ENCODE data around the gene UGT2B7. TPM values are rescaled to one million over a fixed set of nuclear protein-coding genes. Genes with fewer than 3 reads are reported as not detected.

The UGT2B7 gene
- total RNA-seq, 2 donors from 2014 or later = 3.0 to 8.4 TPM

- H3K27ac ChIP-seq = no peak overlapping the region
- no peak overlapping the region for H3K4me3 ChIP-seq
- H3K9me3 ChIP-seq = no peaks in the 10 kb centered on the region
- no peak overlapping the region for H3K9ac ChIP-seq (ENCODE audit: low read depth in 2 of 2, low read length in 2 of 2)
- H3K4me1 ChIP-seq = no peaks in the 10 kb centered on the region
- H3K36me3 ChIP-seq = no peaks in the 10 kb centered on the region
- no peaks in the 10 kb centered on the region for H3K27me3 ChIP-seq
- DNase-seq = no peak
- intact Hi-C loops (cut with DNase I) = no loop called here
- no peak for TF ChIP-seq CTCF (IDR thresholded peaks at IDR 0.05)
Observed at GRCh38 chr4:69071286-69071685, 25.0 kb upstream of the UGT2B7 start.

GRCh38 chr4:69073375-69073774 is 22.9 kb upstream of the UGT2B7 start:
- intact Hi-C loops (cut with DNase I) = no loop called here

GRCh38 chr4:69075061-69075792 is 21.0 kb upstream of the UGT2B7 start:
- no peak for TF ChIP-seq CTCF (IDR thresholded peaks at IDR 0.05)
- Histone ChIP-seq H3K4me3 (no peak overlapping the region), H3K9ac (ENCODE audit: low read depth in 2 of 2, low read length in 2 of 2) (no peak overlapping the region), H3K27ac (no peak overlapping the region), H3K27me3 (no peaks in the 10 kb centered on the region), H3K9me3 (no peaks in the 10 kb centered on the region), H3K4me1 (no peaks in the 10 kb centered on the region), H3K36me3 (no peaks in the 10 kb centered on the region)
- no peak for DNase-seq
- intact Hi-C loops (cut with DNase I) = no loop called here

More at GRCh38 chr4:69073375-69073774, 22.9 kb upstream of the UGT2B7 start:
- no peak for DNase-seq
- Histone ChIP-seq H3K27ac (no peak overlapping the region), H3K4me1 (no peaks in the 10 kb centered on the region), H3K36me3 (no peaks in the 10 kb centered on the region), H3K27me3 (no peaks in the 10 kb centered on the region), H3K9ac (ENCODE audit: low read depth in 2 of 2, low read length in 2 of 2) (no peak overlapping the region), H3K4me3 (no peak overlapping the region), H3K9me3 (no peaks in the 10 kb centered on the region)
- TF ChIP-seq CTCF (IDR thresholded peaks at IDR 0.05) = no peak

GRCh38 chr4:69078852-69079251 is 17.4 kb upstream of the UGT2B7 start:
- Histone ChIP-seq H3K4me1 (no peaks in the 10 kb centered on the region), H3K4me3 (no peak overlapping the region), H3K9me3 (no peaks in the 10 kb centered on the region), H3K36me3 (no peaks in the 10 kb centered on the region), H3K27me3 (no peaks in the 10 kb centered on the region), H3K27ac (no peak overlapping the region), H3K9ac (ENCODE audit: low read depth in 2 of 2, low read length in 2 of 2) (no peak overlapping the region)
- no peak for DNase-seq
- intact Hi-C loops (cut with DNase I) = no loop called here
- TF ChIP-seq CTCF (IDR thresholded peaks at IDR 0.05) = no peak

GRCh38 chr4:69088473-69088872 is 7.8 kb upstream of the UGT2B7 start:
- Histone ChIP-seq H3K4me1 (no peaks in the 10 kb centered on the region), H3K9me3 (no peaks in the 10 kb centered on the region), H3K36me3 (no peaks in the 10 kb centered on the region), H3K4me3 (no peak overlapping the region), H3K27ac (no peak overlapping the region), H3K27me3 (no peaks in the 10 kb centered on the region), H3K9ac (ENCODE audit: low read depth in 2 of 2, low read length in 2 of 2) (no peak overlapping the region)
- intact Hi-C loops (cut with DNase I) = no loop called here
- no peak for DNase-seq
- no peak for TF ChIP-seq CTCF (IDR thresholded peaks at IDR 0.05)

Measured in colonic mucosa (tissue), 4 donors.